Activated CD8-positive, alpha-beta memory T cell treated with anti-CD3 and anti-CD28 coated beads for 24 hours (primary cell): ENCODE data around the gene SPAG4.

Experiments
- DNase-seq: peaks from one replicate; pipeline ENCODE4 v3.0.0-alpha.2; 2020

The SPAG4 gene

GRCh38 chr20:35660122-35660937 lies 44.7 kb downstream of the SPAG4 start:
- peak; percentile 67 for DNase-seq

- no peak for DNase-seq
These were observed 45.4 kb downstream of the SPAG4 start for GRCh38 chr20:35661053-35661452.

- DNase-seq: no peak
These were observed 46.3 kb downstream of the SPAG4 start for GRCh38 chr20:35661908-35662307.

DNA sequence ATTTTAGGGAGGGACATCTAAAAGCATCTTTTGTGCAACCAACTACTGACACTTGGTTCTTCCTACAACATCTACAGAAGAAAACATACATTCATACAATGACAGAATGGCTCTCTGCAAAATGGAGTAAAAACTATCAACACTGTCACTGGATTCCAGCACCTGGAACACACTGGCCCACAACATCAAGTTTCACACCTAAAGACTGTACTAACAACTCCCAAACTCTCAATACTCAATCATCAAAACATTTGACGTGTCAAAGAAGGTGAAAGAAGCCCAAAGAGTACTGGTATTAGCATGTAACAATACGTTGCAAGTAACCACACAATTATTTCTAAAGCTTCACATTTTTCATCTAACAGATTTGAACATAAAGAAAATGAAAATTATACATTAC lies 46.9 kb downstream of the SPAG4 start:
- DNase-seq: no peak

DNA sequence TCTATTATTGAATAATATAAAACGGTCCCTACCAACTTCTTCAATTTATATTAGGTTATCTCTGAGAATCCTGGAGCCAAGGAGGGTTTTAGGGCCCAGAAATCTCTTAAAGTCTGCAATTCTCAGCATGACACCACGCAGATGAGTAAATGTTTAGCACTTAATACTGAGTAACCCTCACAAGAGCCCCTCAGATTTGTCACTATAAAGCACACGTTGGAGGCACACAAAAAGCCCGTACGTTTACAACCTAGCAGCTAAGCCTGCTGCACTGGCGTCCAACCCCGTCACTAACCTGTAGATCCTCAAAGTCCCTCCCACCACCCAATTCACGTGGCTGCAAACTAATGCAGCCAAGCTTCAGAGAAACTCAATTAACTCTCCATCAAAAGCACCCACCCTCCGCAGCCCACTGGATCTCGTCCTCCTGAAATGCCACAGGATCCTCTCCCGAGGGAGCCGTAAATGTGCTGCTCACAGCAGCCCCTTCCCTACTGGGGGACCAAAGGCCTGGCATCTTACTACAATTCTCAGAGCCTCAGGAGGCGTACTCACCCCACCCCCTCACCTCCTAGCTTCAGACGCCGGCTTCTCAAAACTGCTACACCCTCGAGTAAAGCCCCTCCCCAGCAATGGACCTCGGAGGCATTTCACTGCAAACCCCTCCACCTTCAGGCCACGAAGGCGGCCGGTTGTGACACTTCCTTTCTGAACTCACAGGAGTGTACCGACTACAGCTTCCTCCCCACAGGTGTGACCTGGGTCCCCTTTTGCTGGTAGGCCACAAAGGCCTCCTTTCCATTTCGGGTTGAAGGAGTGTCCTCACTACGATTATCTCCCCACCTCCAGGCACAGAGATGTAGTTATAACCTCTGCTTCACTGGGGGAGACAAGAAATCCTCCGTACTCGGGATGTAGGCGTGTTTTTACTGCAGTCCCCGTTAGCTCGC lies 48.2 kb downstream of the SPAG4 start:
- DNase-seq: peak; percentile 84

DNA sequence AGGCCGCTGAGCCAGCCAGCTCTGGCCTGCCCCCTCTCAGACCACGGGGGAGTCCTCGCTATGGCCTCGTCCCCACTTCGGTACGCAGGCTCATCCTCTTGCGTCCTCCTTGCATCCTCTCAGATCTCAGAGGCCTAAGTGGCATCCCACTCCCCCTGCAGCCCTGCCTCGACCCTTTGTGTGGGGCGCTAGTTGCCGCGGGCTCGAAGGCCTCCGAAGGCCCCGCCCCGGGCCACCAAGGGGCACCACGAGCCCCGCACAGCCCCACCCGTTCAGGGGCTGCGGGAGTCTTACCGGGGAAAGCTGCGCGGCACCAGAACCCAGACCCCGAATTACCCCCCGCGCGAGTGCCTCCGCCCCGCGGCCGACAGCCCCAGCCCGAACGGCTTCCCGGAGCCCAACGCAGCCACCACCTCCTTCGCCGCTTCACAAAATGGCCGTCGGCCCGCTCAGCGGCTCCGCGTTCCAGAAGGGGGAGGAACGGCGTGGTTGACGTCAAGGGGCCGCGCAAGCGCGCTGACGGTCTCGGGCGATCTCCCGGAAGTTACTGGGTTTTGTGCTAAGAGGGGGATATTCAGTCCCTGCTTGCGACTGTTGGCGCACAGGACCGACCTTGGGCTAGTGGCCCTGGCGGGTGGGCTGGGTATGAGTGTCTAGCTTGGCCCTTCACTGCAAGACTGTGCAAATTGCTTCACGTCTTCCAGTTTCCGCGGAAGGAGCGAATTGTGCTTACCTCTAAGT lies 49.0 kb downstream of the SPAG4 start, which contains the start of the genes CPNE1 and RBM12:
TSS of gene CPNE1 (minus strand) at position 435 of the 741 bp plus-strand sequence. CDS start 31,977 bp downstream, outside the sequence.
TSS of gene RBM12 (minus strand) at position 435 of the 741 bp plus-strand sequence. CDS start 9,578 bp downstream, outside the sequence.
- peak; percentile 97 for DNase-seq

DNA sequence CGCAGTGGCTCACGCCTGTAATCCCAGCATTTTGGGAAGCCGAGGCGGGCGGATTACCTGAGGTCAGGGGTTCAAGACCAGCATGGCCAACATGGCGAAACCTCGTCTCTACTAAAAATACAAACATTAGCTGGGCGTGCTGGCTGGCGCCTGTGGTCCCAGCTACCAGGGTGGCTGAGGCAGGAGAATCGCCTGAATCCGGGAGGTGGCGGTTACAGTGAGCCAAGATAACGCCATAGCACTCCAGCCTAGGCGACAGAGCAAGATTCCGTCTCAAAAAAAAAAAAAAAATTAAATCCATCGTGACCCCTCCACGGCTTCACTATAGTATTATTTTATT lies 50.3 kb downstream of the SPAG4 start:
- DNase-seq: no peak

DNA sequence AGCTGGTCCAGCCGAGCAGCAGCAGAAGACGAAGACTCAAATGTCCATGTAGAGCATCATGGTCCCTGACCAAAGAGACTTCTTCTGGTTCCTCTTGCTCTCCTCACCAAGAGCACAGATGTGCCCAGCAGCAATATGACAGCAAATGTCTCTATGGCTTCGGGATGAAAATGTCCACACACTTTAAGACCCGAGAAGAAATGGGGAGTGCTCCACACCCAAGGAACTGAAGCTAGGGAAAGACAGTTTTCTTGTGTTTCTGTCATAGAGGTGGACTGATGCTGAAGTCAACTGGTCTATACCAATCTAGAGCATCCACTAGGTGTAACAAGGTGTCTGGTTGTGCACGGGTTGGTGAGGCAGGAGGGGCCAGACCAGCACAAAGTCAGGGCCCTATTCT lies 53.6 kb downstream of the SPAG4 start:
- no peak for DNase-seq

GRCh38 chr20:35669681-35670080 lies 54.1 kb downstream of the SPAG4 start:
- no peak for DNase-seq
